Measurements from ENCODE around the gene SLC6A20.

The SLC6A20 gene

DNA sequence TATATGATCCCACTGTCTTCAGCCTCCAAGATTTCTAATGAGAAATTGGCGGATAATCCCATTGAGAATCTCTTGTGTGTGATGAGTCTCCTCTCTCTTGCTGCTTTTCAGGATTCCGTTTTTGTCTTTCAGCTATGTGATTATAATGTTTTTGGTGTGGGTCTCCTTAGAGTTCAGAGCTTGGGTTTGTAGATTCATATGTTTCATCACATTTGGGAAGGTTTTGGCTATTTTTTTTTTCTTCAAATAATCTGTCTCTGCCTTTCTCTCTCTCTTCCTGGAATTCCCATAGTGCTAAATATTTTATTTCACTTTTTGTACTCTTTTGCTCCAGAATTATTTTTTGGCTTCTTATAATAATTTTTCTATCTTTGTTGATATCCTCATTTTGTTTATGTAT is 66.7 kb downstream of the SLC6A20 start:
- no peaks in the 10 kb centered on the region for H3K27me3 ChIP-seq (ENCODE audit: control insufficient read depth, insufficient read depth, low read length)
- H3K9ac ChIP-seq (ENCODE audit: low read depth, low read length), result no peak overlapping the region
- no peak overlapping the region for H3K4me3 ChIP-seq (ENCODE audit: low read depth, low read length)
- no peaks in the 10 kb centered on the region for H3K4me1 ChIP-seq (ENCODE audit: control insufficient read depth, insufficient read depth, low read length)
- H3K36me3 ChIP-seq (ENCODE audit: control insufficient read depth, insufficient read depth, low read length), result peaks cover 8% of the 10 kb centered on the region
- H3K9me3 ChIP-seq (ENCODE audit: control insufficient read depth, insufficient read depth, low read length), result no peaks in the 10 kb centered on the region

DNA sequence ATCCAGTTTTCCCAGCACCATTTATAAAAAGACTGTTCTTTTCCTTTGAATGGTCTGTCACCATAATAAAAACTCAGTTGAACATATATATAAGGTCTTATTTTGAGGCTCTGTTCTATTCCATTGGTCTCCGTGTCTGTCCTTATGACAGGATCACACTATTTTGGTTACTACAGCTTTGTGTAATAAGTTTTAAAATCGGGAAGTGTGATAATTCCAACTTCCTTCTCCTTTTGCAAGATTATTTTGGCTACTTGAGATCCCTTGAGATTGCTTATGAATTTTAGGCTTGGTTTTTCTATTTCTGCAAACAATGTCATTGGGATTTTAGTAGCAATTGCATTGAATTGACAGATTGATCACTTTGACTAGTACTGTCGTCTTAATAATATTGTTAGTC is 71.4 kb downstream of the SLC6A20 start:
- Histone ChIP-seq H3K27me3 (ENCODE audit: control insufficient read depth, insufficient read depth, low read length) (no peaks in the 10 kb centered on the region), H3K9me3 (ENCODE audit: control insufficient read depth, insufficient read depth, low read length) (no peaks in the 10 kb centered on the region), H3K36me3 (ENCODE audit: control insufficient read depth, insufficient read depth, low read length) (peaks cover 9% of the 10 kb centered on the region), H3K9ac (ENCODE audit: low read depth, low read length) (no peak overlapping the region), H3K4me1 (ENCODE audit: control insufficient read depth, insufficient read depth, low read length) (no peaks in the 10 kb centered on the region), H3K4me3 (ENCODE audit: low read depth, low read length) (no peak overlapping the region)

DNA sequence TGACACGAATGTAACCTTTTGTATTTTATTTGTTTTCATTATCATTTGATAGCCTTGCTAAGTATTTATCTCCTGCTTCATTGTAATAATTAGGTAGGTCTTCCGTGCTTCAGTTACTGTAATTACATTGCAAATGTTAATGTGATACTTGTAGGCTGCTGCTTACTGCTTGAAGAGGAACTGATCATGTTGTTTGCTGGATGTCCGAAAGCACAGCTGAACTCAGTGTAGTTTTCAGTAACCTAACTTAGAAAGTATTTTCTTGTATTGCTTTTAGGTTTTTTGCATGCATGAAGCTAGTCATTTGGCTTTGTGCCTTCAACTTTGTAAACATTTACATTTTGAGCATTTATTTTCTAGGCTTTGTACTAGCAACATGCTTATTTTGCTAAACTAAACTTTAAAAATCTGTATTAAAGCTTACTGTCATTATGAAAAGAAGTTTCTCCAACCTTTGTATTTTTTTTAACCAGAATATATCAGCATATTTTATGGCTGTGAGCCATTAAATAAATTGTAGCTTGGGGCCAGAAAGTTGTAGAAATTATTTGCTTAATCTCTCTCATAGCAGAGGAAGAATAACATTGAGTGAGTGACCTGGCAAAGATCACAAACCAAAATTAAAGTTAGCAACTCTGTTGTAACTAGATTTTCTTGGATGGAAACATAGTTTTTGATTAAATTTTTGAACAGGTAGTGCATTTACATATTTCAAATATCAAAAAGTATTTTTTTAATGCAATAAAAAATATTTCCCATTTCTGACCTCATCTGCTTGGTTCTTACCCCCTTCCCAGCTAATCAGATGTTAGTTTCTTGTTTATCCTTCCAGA is 76.5 kb downstream of the SLC6A20 start:
- Histone ChIP-seq H3K4me1 (ENCODE audit: control insufficient read depth, insufficient read depth, low read length) (no peaks in the 10 kb centered on the region), H3K4me3 (ENCODE audit: low read depth, low read length) (no peak overlapping the region), H3K36me3 (ENCODE audit: control insufficient read depth, insufficient read depth, low read length) (peaks cover 9% of the 10 kb centered on the region), H3K9ac (ENCODE audit: low read depth, low read length) (no peak overlapping the region), H3K27me3 (ENCODE audit: control insufficient read depth, insufficient read depth, low read length) (no peaks in the 10 kb centered on the region), H3K9me3 (ENCODE audit: control insufficient read depth, insufficient read depth, low read length) (no peaks in the 10 kb centered on the region)

DNA sequence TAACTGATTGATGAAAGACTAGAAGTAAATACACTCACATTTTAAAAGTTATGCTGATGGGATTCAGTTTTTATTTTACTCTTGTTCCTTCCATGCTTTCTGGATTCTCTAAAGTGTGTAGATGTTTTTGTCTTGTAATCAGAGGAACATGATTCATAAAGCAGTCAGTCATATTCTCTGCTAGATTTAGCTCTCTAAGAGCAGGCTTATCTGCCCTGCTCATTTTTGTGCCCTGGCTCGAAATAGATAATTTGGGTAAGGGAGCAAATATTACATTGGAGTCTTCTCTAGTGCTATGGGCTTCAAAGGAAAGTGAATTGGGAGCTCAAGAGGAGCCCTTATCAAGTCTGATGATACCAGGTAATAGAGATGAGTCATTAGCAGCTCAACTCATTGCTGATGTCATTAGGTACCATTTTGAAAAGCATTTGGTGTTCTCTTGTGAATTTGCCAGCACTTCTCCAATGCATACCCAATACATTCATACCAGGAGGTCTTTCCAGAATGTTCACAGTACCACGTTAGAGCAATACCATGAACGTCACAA is 79.5 kb downstream of the SLC6A20 start:
- Histone ChIP-seq H3K4me1 (ENCODE audit: control insufficient read depth, insufficient read depth, low read length) (no peaks in the 10 kb centered on the region), H3K9me3 (ENCODE audit: control insufficient read depth, insufficient read depth, low read length) (no peaks in the 10 kb centered on the region), H3K27me3 (ENCODE audit: control insufficient read depth, insufficient read depth, low read length) (no peaks in the 10 kb centered on the region), H3K36me3 (ENCODE audit: control insufficient read depth, insufficient read depth, low read length) (no peaks in the 10 kb centered on the region), H3K9ac (ENCODE audit: low read depth, low read length) (no peak overlapping the region), H3K4me3 (ENCODE audit: low read depth, low read length) (no peak overlapping the region)

DNA sequence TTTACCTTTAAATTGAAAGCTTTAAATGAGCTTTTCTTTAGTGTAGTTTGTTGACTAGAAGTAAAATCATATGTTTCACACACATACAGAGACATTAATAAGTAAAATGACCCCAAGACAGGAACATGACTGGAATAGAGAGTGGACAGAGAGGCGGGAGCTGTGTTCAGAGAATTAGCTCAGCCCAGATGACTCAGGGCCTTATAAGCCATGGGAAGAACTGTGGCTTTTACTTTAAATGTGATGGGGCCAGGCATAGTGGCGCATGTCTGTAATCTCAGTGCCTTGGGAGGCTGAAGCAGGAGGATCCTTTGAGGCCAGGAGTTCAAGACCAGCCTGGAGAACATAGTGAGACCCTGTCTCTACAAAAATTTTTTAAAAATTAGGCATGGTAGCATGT is 80.4 kb downstream of the SLC6A20 start:
- no peaks in the 10 kb centered on the region for H3K4me1 ChIP-seq (ENCODE audit: control insufficient read depth, insufficient read depth, low read length)
- H3K36me3 ChIP-seq (ENCODE audit: control insufficient read depth, insufficient read depth, low read length), result peaks cover 5% of the 10 kb centered on the region
- H3K9ac ChIP-seq (ENCODE audit: low read depth, low read length), result no peak overlapping the region
- no peaks in the 10 kb centered on the region for H3K9me3 ChIP-seq (ENCODE audit: control insufficient read depth, insufficient read depth, low read length)
- H3K4me3 ChIP-seq (ENCODE audit: low read depth, low read length), result no peak overlapping the region
- H3K27me3 ChIP-seq (ENCODE audit: control insufficient read depth, insufficient read depth, low read length), result no peaks in the 10 kb centered on the region

DNA sequence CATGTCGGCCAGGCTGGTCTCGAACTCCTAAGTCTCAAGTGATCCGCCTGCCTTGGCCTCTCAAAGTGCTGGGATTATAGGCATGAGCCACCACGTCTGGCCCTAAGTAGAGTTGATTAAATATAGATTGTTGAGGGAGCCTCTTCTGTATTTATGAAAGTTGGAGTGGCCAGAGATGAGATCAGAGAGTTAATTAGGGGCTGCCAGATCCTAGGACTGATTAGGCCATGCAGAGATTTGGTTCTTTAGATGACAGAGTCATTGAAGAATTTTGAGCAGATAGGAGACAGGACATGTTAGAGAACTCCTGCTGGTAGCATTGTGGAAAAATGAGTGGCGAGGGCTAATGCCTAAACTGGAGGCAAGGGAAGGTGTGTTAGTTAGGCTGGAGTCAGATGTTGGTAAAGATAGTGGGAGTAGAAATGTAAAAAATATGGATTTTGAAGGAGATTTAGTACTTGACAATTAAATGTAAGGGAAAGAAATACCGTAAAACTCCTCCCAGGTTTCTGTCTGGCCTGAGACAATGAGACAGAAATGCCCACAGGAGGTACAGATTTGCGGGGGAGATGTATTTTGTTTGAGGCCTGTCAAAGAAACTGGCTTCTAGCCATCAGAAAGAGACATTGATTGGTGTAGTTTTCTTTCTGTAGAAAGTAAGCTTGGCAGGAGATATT is 83.8 kb downstream of the SLC6A20 start:
- no peaks in the 10 kb centered on the region for H3K4me1 ChIP-seq (ENCODE audit: control insufficient read depth, insufficient read depth, low read length)
- H3K9me3 ChIP-seq (ENCODE audit: control insufficient read depth, insufficient read depth, low read length), result no peaks in the 10 kb centered on the region
- no peak overlapping the region for H3K4me3 ChIP-seq (ENCODE audit: low read depth, low read length)
- H3K27me3 ChIP-seq (ENCODE audit: control insufficient read depth, insufficient read depth, low read length), result no peaks in the 10 kb centered on the region
- peaks cover 10% of the 10 kb centered on the region for H3K36me3 ChIP-seq (ENCODE audit: control insufficient read depth, insufficient read depth, low read length)
- H3K9ac ChIP-seq (ENCODE audit: low read depth, low read length), result no peak overlapping the region

DNA sequence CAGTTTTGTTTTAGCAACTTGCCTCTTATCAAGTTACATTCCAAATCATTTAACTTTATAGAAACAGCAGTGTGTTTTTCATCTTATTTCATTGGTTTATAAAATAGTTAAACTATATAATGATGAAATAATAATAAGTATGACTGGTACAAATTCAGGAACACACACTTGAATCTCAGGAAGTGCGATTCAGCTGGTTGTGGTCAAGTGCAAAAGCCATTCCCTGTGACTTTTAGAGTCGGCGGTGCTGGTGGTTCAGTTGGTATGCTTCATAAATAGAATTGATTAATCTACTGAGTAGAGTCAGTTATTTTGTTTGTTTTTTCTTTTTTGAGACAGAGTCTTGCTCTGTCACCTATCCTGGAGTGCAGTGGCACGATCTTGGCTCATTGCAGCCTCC is 84.4 kb downstream of the SLC6A20 start:
- H3K9ac ChIP-seq (ENCODE audit: low read depth, low read length), result no peak overlapping the region
- no peaks in the 10 kb centered on the region for H3K9me3 ChIP-seq (ENCODE audit: control insufficient read depth, insufficient read depth, low read length)
- no peaks in the 10 kb centered on the region for H3K27me3 ChIP-seq (ENCODE audit: control insufficient read depth, insufficient read depth, low read length)
- H3K4me3 ChIP-seq (ENCODE audit: low read depth, low read length), result no peak overlapping the region
- peaks cover 13% of the 10 kb centered on the region for H3K36me3 ChIP-seq (ENCODE audit: control insufficient read depth, insufficient read depth, low read length)
- no peaks in the 10 kb centered on the region for H3K4me1 ChIP-seq (ENCODE audit: control insufficient read depth, insufficient read depth, low read length)

DNA sequence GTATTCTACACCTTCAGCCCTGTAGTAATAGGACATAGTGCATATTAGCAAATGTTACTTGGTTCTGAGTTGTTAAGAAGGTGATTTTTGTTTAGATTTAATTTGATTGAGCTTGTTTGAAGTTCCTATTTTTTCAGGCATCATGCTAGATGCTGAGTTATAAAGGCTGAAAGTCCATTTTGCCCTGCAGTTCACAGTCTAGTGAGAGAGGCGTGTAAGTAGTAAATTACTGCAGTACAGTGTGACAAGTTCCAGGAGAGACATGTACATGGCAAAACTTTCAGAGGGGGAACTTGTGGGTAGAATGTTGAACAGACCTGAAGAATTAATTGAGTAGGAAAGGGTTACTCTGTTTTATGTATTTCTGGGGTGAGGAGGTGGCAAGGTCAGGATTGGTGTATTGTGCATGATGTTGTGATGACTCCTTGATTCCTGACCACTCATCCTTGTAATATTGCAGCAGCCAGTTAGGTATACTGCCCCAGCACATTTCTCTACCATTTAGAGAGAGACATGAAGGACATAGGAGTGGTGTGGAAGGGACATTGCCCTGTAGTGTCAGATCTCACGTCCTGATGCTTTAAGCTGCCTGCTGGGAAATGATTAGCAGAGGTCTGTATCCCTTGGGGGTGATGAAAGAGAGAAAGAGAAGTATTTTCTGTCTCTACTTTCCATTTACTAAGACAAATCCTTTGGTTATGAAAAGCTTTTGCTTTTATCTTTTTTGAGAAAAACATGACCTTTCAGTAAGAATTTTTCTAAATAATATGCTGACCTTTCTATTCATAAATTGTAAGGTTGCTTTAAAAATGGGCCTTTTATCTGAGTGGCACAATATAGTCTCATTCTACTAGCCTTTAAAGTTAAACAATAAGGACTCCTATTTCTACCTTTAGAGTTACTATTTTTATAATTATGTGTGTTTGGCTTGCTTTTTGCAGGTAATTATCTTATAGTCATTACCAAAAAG is 90.2 kb downstream of the SLC6A20 start:
- H3K9me3 ChIP-seq (ENCODE audit: control insufficient read depth, insufficient read depth, low read length), result no peaks in the 10 kb centered on the region
- peaks cover 18% of the 10 kb centered on the region for H3K4me1 ChIP-seq (ENCODE audit: control insufficient read depth, insufficient read depth, low read length)
- H3K4me3 ChIP-seq (ENCODE audit: low read depth, low read length), result no peak overlapping the region
- H3K9ac ChIP-seq (ENCODE audit: low read depth, low read length), result no peak overlapping the region
- H3K36me3 ChIP-seq (ENCODE audit: control insufficient read depth, insufficient read depth, low read length), result peaks cover 18% of the 10 kb centered on the region
- no peaks in the 10 kb centered on the region for H3K27me3 ChIP-seq (ENCODE audit: control insufficient read depth, insufficient read depth, low read length)

Measured in iPS-15b (cell line).